ENCODE measurements around the gene KCTD20.

DNA sequence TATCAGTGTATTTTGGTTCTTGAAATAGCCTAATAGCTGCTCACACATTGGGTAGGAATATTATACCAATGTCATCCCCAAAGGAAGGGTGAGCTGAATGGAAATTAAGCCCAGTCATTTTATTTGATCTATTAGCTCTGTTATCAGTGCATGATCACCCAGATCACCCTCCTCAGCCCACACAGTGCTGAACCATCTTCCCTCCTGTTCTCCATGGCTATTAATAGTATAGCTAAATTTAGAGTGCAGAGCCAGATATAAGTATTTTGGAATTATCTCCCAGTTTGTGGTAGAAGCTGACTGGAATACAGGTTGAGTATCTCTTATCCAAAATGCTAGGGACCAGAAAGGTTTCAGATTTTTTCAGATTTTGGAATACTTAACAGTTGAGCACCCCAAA, 45.4 kb downstream of the KCTD20 start:
- TF ChIP-seq, protein P1, sequence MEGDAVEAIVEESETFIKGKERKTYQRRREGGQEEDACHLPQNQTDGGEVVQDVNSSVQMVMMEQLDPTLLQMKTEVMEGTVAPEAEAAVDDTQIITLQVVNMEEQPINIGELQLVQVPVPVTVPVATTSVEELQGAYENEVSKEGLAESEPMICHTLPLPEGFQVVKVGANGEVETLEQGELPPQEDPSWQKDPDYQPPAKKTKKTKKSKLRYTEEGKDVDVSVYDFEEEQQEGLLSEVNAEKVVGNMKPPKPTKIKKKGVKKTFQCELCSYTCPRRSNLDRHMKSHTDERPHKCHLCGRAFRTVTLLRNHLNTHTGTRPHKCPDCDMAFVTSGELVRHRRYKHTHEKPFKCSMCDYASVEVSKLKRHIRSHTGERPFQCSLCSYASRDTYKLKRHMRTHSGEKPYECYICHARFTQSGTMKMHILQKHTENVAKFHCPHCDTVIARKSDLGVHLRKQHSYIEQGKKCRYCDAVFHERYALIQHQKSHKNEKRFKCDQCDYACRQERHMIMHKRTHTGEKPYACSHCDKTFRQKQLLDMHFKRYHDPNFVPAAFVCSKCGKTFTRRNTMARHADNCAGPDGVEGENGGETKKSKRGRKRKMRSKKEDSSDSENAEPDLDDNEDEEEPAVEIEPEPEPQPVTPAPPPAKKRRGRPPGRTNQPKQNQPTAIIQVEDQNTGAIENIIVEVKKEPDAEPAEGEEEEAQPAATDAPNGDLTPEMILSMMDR (IDR thresholded peaks at IDR 0.05 in 2 of 3, conservative IDR thresholded peaks at IDR 0.05 in 1 of 3; ENCODE audit: insufficient read depth in 2 of 3, low read depth in 1 of 3, low read length in 3 of 3), result no peak
- TF ChIP-seq RBM17 (IDR thresholded peaks at IDR 0.05; ENCODE audit: borderline replicate concordance, low read depth, low read length), result no peak
- no peak for TF ChIP-seq SMAD1 (IDR thresholded peaks at IDR 0.05; ENCODE audit: low read depth, low read length, partially characterized antibody)
- no peak for TF ChIP-seq MCM2 (IDR thresholded peaks at IDR 0.05; ENCODE audit: low read depth)
- TF ChIP-seq, protein P2, sequence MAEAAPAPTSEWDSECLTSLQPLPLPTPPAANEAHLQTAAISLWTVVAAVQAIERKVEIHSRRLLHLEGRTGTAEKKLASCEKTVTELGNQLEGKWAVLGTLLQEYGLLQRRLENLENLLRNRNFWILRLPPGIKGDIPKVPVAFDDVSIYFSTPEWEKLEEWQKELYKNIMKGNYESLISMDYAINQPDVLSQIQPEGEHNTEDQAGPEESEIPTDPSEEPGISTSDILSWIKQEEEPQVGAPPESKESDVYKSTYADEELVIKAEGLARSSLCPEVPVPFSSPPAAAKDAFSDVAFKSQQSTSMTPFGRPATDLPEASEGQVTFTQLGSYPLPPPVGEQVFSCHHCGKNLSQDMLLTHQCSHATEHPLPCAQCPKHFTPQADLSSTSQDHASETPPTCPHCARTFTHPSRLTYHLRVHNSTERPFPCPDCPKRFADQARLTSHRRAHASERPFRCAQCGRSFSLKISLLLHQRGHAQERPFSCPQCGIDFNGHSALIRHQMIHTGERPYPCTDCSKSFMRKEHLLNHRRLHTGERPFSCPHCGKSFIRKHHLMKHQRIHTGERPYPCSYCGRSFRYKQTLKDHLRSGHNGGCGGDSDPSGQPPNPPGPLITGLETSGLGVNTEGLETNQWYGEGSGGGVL (CRISPR knock-in tag; IDR thresholded peaks at IDR 0.05), result no peak
- TF ChIP-seq ZNF41 (CRISPR knock-in tag; conservative IDR thresholded peaks at IDR 0.05), result no peak
- no peak for TF ChIP-seq ATF1 (CRISPR knock-in tag; IDR thresholded peaks at IDR 0.05)
- no peak for TF ChIP-seq ATF1 (tag; IDR thresholded peaks at IDR 0.05)
- no peak for TF ChIP-seq ZEB2 (IDR thresholded peaks at IDR 0.05)
- TF ChIP-seq, protein P3, sequence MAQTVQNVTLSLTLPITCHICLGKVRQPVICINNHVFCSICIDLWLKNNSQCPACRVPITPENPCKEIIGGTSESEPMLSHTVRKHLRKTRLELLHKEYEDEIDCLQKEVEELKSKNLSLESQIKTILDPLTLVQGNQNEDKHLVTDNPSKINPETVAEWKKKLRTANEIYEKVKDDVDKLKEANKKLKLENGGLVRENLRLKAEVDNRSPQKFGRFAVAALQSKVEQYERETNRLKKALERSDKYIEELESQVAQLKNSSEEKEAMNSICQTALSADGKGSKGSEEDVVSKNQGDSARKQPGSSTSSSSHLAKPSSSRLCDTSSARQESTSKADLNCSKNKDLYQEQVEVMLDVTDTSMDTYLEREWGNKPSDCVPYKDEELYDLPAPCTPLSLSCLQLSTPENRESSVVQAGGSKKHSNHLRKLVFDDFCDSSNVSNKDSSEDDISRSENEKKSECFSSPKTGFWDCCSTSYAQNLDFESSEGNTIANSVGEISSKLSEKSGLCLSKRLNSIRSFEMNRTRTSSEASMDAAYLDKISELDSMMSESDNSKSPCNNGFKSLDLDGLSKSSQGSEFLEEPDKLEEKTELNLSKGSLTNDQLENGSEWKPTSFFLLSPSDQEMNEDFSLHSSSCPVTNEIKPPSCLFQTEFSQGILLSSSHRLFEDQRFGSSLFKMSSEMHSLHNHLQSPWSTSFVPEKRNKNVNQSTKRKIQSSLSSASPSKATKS (CRISPR knock-in tag; IDR thresholded peaks at IDR 0.05), result no peak
- TF ChIP-seq NELFE (IDR thresholded peaks at IDR 0.05; ENCODE audit: insufficient read depth, insufficient read length), result no peak
- TF ChIP-seq, protein P4, sequence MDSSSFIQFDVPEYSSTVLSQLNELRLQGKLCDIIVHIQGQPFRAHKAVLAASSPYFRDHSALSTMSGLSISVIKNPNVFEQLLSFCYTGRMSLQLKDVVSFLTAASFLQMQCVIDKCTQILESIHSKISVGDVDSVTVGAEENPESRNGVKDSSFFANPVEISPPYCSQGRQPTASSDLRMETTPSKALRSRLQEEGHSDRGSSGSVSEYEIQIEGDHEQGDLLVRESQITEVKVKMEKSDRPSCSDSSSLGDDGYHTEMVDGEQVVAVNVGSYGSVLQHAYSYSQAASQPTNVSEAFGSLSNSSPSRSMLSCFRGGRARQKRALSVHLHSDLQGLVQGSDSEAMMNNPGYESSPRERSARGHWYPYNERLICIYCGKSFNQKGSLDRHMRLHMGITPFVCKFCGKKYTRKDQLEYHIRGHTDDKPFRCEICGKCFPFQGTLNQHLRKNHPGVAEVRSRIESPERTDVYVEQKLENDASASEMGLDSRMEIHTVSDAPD (CRISPR knock-in tag; IDR thresholded peaks at IDR 0.05), result no peak
- no peak for TF ChIP-seq PHF8 (IDR thresholded peaks at IDR 0.05; ENCODE audit: borderline replicate concordance, low read length)
